Panc1 (cell line): ENCODE data around the gene GRID1.

Experiments
- CTCF ChIP-seq: fragments of 450-650 bp; IDR thresholded peaks from 2 replicates; pipeline ENCODE4 v1.5.1; 2017; ENCODE audit warnings: mild to moderate bottlenecking
- POLR2AphosphoS5 ChIP-seq: IDR thresholded peaks from 2 replicates; pipeline ENCODE4 v1.6.1; 2012; ENCODE audit warnings: mild to moderate bottlenecking, low read depth, low read length, moderate library complexity
- REST ChIP-seq, 2 experiments: IDR thresholded peaks; 2 replicates each; pipeline ENCODE4 v1.6.1; 2011 to 2012; ENCODE audit warnings: low read depth in 2 of 2, control low read depth in 1 of 2, low read length in 1 of 2, mild to moderate bottlenecking in 1 of 2, moderate library complexity in 1 of 2; ENCODE audit not compliant: insufficient read depth in 1 of 2
- SIN3A ChIP-seq: IDR thresholded peaks from 2 replicates; pipeline ENCODE4 v1.6.1; 2012; ENCODE audit warnings: low read depth, mild to moderate bottlenecking, low read length, moderate library complexity, borderline replicate concordance; ENCODE audit not compliant: insufficient read depth
- TCF7L2 ChIP-seq: IDR thresholded peaks from 2 replicates; pipeline ENCODE4 v1.6.1; 2011; ENCODE audit warnings: mild to moderate bottlenecking, low read depth, low read length, inconsistent platforms

GRCh38 chr10:86230557-86231180 is 135.9 kb downstream of the GRID1 start:
- TF ChIP-seq CTCF (no peak), SIN3A (no peak), POLR2AphosphoS5 (no peak), REST (IDR thresholded peaks at IDR 0.05; ENCODE audit: insufficient read depth in 1 of 2, low read depth in 2 of 2, low read length in 1 of 2) (no peak), TCF7L2 (no peak)
